HG02938 (cell line): ENCODE data around the gene PAFAH2.

Experiments
- ATAC-seq: cut with Tn5 transposase; IDR thresholded peaks from one replicate; pipeline ENCODE4 v1.9.1; 2021; ENCODE audit warnings: mild to moderate bottlenecking, moderate library complexity; ENCODE audit not compliant: unreplicated experiment

Gene PAFAH2

GRCh38 chr1:25997828-25998761 is at the start of gene PAFAH2:
Gene PAFAH2, minus strand, starts transcription at chr1:25998063. Its CDS starts 7,247 bp downstream, at chr1:25990816.
- peak; percentile 94 for ATAC-seq

DNA sequence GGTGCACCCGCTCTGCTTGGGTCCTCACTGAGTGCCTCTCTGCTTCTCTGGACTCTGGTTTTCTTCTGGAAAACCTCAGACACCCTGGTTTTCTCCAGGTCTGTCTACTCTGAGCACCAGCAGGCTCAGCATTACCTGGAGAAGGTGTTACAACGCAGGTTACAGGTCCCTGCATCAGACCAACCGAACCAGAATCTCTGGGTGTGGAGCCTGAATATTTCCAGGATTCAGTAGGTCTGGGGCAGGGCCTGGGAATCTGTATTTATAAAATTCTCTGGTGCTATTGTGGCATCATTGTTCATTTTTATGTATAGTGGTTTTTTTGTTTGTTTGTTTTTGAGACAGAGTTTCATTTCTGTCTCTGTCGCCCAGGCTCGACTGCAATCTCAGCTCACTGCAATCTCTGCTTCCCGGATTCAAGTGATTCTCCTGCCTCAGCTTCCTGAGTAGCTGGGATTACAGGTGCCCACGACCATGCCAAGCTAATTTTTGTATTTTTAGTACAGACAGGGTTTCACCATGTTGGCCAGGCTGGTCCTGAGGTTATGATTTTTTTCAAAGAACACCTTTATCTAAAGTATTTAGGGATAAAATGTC is 49.5 kb upstream of the PAFAH2 start:
- no peak for ATAC-seq

DNA sequence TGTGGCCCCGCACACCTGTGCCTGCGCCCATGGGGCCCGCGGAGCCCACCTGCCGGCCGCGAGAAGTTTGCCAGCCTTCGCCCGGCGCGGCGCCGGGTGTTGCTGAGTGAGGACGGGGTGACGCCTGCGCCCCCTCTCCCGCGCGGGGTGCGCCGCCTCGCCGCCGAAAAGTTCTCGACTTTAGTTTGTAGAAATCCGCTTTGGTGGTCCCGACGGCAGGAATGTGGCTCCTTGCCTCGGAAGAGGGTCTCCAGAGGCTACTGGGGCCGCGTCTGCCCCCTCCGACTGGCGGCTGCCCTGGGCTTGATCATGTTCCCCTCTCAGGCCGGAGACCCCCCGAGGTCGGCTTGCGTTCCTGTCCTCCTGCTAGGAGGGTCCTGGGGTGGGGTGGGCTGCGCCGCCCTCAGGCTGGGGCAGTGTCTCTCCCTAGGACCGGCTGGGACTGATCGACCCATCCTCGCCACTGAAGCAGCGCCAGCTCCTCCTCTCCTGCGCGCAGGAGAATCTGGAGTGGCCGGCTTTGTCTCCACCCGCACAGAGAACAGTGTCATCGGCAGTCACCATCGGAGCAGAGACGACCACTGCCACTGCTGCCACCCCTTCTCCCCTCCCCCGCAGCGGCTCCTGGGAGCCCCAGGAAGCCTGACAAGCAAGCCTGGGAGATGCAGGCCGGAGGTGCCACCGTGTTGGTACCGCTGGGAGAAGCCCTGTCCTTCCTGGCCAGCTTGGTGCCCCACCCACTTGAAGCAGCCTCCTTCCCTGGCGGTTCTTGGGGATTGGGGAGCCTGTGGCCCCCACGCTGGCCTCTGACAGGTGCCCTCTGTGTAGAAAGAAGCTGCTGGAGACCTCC is 48.6 kb upstream of the PAFAH2 start:
- ATAC-seq: no peak

- no peak for ATAC-seq
These were observed 47.9 kb upstream of the PAFAH2 start, which contains the start of gene SLC30A2 for GRCh38 chr1:26045722-26046245. Gene SLC30A2, minus strand, starts transcription at chr1:26046118. Its CDS starts 222 bp downstream, at chr1:26045896.

DNA sequence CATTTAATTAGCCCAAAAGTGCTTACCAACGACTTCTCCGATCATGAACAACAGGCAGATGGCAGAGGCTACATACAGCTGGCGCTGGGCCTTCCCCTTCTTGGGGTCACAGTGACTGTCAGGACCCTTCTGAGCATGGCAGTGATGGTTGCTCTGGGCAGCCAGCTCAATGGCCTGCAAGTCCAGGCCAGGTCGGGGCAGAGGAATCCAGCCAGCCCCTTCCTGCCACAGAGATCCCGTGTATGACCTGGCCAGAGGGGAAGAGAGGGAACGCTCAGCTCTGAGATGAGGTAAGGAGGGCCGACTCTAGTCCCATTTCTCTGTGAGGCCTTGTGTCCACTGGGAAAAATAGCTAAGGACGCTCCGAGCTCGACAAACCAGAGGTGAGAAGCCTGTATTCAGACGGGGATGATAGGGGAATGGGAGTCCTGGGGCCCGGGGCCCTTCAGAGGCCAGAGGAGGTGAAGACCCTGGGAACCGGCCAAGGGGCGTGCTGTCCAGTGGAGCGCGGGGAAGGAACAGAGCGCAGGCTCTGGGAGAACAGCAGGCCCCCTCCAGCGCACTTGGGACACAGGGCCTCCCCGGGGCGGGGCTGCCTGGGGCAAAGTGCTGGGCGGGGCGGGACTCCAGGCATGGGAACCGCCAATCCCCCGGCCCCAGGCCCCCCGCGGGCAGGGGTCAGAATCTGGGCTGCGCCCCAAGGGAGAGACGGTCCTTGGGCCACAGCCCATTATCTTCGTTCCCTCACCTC is 47.3 kb upstream of the PAFAH2 start:
- ATAC-seq: no peak

DNA sequence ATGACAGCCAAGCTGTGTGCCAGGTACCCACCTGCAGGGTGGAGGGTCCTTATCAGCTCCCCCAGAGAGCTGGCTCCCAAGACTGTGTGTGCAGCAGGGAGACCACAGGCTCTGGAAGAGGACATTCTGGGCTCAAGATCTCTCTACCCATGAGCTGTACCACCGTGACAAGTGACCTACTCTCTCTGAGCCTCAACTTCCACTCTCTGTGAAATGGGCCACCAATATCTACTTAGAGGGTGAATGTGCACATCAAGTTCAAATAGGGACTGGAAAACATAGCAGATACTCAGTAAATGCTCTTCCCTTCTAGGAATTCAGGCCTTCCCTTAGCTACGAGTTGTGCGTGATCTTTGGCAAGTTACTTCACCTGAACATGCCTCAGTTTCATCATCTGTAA is 46.6 kb upstream of the PAFAH2 start:
- no peak for ATAC-seq

DNA sequence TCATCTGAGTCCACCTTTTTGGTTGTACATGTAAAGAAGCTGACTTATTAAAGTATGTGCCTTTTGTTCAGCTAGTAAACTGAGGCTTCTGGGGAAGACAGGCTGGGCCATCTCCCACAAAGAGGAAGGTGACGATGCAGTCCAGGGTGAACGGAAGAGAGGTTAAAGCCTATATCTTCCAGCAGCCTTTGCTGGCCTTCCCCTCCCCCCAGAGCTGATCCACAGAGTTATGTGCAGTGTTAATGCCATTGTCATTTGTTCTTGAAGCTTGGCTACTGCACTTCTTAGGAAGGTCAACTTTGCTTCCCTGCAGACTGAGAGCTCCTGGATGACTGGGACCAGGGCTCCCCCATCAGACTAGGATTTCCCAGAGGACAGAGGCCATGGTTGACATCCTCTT is 45.9 kb upstream of the PAFAH2 start:
- no peak for ATAC-seq

- ATAC-seq: no peak
These were observed 44.1 kb upstream of the PAFAH2 start for GRCh38 chr1:26041978-26042377.

GRCh38 chr1:26041401-26041800 is 43.5 kb upstream of the PAFAH2 start:
- no peak for ATAC-seq

DNA sequence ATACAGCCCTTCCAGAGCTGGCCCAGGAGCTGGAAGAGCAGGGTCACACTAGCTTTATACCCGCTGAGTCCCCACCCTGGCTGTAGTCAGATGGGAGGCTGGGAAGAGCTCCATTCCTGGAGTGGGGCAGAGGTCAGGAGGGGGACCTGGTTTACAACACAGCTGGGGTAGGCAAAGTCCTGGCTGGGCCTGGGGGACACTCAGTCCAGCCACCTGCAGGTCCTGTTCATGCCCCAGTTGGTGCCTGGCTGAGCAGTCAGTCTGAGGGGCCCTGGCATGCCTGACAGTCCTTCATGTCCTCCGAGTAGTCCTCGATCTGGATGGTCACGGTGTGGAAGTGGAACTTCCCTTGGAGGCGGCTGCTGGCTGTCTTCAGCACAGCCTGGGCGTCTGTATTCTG is 41.0 kb upstream of the PAFAH2 start:
- no peak for ATAC-seq

GRCh38 chr1:26038477-26038876 is 40.6 kb upstream of the PAFAH2 start:
- no peak for ATAC-seq

- ATAC-seq: no peak
These were observed 40.0 kb upstream of the PAFAH2 start for GRCh38 chr1:26037904-26038303.

GRCh38 chr1:26036756-26037281 is 39.0 kb upstream of the PAFAH2 start:
- ATAC-seq: no peak

DNA sequence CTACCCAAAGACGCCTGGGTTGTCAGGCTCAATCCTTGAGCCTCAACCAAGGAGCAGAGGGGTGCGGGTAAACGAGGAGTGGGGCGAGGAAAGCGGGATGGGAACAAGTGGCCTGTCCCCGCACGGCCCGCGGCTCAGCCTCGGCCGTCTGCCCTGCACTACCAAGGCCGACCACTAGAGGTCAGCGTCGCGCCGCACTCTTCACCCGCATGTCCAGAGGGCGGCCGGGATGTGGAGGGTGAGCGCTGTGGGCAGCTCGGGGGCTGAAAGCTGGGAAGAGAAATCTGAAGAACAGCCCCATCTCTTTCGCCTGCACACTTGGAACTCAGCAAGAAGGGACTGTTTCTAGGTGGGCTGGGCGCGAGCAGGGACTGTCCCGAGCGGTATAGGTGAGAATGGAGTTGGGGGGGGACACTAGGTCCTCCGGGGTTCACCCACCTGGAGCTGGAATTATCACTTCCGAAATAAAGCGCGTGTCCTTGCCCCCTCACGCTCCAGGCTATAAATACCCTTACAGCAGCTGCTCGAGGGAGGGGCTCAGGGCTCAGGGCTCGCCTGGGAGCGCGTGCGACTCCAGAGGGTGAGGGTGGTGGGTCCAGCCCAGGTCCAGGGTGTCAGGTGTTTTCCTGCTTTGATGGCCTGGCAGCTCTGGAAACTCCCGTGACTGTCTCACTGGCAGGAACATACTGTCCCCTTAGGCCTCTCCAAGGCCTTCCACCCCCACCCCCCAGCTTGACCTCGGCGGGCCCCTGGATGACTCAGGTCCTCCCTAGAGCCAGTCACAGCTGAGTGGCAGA is 38.3 kb upstream of the PAFAH2 start:
- peak; percentile 57 for ATAC-seq

DNA sequence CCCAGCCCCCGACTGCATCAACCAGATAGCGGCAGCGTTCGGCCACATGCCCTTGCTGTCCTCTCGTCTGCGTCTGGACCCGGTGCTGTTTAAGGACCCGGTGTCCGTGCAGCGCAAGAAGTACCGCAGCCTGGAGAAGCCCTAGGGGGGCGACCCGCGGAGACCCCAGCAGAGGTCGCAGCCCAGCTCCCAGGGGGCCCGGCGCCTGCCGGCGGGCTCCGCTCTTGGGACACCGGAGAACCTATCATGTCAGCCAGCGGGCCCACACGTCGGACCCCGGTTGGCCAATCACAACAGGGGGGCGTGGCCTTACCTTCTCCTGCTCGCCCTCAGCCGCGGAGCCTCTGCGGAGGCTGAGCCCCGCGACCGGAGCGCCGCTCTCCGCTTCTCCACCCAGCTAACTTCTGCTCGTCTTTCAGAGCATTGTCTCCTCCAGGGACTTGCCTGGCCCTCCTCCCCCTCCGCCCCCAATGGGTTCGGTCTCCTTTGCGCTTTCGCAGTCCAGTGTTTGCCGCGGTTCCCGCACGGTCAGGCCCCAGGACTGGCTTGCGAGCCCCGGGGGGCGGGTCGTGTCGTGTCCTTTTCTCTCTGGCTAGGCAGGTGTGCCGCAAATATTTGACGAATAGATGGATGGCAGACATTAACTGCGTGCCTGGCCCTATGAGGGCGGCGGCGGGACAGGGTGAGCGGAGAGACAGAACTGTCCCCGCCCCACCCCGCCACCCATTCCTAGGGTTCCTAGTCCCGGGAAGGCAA is 37.5 kb upstream of the PAFAH2 start:
- ATAC-seq: peak; percentile 85

GRCh38 chr1:26034504-26035202 is 36.8 kb upstream of the PAFAH2 start:
- ATAC-seq: no peak

DNA sequence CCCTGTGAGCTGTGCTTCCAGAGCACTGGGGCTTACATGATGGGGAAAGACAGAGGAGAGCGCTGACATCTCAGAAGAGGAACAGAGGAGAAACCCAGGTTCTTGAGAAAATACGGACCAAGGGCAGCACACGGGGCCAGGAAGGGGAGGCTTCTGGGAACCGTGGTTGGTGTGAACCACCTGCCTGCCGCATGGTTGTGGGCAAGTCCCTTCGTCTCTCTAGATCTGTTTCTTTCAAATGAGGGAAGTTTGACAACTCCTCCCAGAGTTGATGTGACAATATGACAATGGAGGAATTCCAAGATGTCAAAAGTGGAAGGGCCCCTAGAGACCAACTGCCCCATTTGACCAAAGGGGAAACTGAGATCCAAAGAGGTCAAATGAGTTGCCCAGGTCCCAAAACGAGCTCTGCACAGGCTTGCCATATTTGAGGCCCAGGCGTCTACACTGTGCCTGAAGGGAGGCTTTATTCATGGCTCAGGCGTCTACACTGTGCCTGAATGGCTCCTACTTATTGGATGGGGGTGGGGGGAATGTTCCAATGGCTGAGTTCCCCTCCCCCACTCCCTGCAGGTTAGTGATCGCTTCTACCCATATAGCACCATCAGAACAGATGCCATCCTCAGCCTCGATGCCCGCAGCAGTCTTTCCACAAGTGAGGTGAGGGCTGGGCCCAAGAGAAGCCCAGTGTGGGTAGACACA is 34.9 kb upstream of the PAFAH2 start:
- no peak for ATAC-seq
